ENCODE data around the gene LVRN.

GRCh38 chr5:115947260-115947659 is 15.0 kb upstream of the LVRN start:
- TF ChIP-seq POLR2AphosphoS5 (IDR thresholded peaks at IDR 0.05) (no peak), POLR2A (IDR thresholded peaks at IDR 0.05) (no peak), CTCF (IDR thresholded peaks at IDR 0.05) (no peak)

Measured in gastroesophageal sphincter (tissue), 3 donors.